ENCODE results near the gene ZBTB3. TPM values are rescaled to one million over a fixed set of nuclear protein-coding genes. Genes with fewer than 3 reads are reported as not detected.
"Not testable (repeated sequence)": the region's sequence is repeated elsewhere in the genome, so short reads cannot be mapped to it uniquely, and the experiment has no call there.

Gene ZBTB3
- total RNA-seq, 2 experiments from 2014 or later: 2.3 to 3.5 TPM

- no peaks in the 10 kb centered on the region for H3K27me3 ChIP-seq (ENCODE audit: control insufficient read depth in 1 of 2, insufficient read depth in 2 of 2, low read length in 2 of 2)
- no peak for ATAC-seq (ENCODE audit: poor library complexity)
- no peak overlapping the region for H3K27ac ChIP-seq (ENCODE audit: low read depth in 1 of 2, low read length in 2 of 2)
- TF ChIP-seq, protein P1, sequence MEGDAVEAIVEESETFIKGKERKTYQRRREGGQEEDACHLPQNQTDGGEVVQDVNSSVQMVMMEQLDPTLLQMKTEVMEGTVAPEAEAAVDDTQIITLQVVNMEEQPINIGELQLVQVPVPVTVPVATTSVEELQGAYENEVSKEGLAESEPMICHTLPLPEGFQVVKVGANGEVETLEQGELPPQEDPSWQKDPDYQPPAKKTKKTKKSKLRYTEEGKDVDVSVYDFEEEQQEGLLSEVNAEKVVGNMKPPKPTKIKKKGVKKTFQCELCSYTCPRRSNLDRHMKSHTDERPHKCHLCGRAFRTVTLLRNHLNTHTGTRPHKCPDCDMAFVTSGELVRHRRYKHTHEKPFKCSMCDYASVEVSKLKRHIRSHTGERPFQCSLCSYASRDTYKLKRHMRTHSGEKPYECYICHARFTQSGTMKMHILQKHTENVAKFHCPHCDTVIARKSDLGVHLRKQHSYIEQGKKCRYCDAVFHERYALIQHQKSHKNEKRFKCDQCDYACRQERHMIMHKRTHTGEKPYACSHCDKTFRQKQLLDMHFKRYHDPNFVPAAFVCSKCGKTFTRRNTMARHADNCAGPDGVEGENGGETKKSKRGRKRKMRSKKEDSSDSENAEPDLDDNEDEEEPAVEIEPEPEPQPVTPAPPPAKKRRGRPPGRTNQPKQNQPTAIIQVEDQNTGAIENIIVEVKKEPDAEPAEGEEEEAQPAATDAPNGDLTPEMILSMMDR (IDR thresholded peaks at IDR 0.05): no peak
- H3K36me3 Mint-ChIP-seq (ENCODE audit: low read depth): peaks cover 22% of the 10 kb centered on the region
- no peak overlapping the region for H3K4me3 ChIP-seq (ENCODE audit: low read length)
- H3K4me1 Mint-ChIP-seq (ENCODE audit: low read depth): peaks cover 37% of the 10 kb centered on the region
- POLR2A ChIA-PET: interaction anchor here (2.2 to 5.6 kb wide), 11 partner anchors 9 to 153 kb away, joined by 8 to 228 read pairs (median 37); partner anchors contain the start of genes C11orf98, CSKMT, HNRNPUL2 and POLR2G
- CTCF ChIA-PET: interaction anchor here (0.5 kb wide), 1 partner anchor 129 kb away, joined by 3 read pairs; no protein-coding TSS in a partner anchor
- H3K9me3 ChIP-seq (ENCODE audit: control insufficient read depth in 1 of 2, insufficient read depth in 1 of 2, low read length in 2 of 2): no peaks in the 10 kb centered on the region
- H3K27me3 Mint-ChIP-seq: no peaks in the 10 kb centered on the region
- DNase-seq: no peak
- H3K4me1 ChIP-seq (ENCODE audit: insufficient read depth, low read length): peaks cover 41% of the 10 kb centered on the region
- intact Hi-C loops (cut with DNase I, micrococcal nuclease): loop anchor here in 1 of 2 experiments (5.0 kb wide), 2 partner anchors 35 to 90 kb away; partner anchors contain the start of gene TMEM179B
- H3K4me3 Mint-ChIP-seq: peak overlapping the region; percentile 63
- H3K36me3 ChIP-seq (ENCODE audit: insufficient read depth, low read length): peaks cover 25% of the 10 kb centered on the region
- no peak overlapping the region for H3K27ac Mint-ChIP-seq
- no peaks in the 10 kb centered on the region for H3K9me3 Mint-ChIP-seq
These were observed 1.7 kb downstream of the ZBTB3 start for GRCh38 chr11:62752177-62752785.

- intact Hi-C loops (cut with DNase I, micrococcal nuclease): loop anchor here in 1 of 2 experiments (5.0 kb wide), 2 partner anchors 37 to 92 kb away; partner anchors contain the start of gene TMEM179B
- POLR2A ChIA-PET: interaction anchor here (1.0 to 5.6 kb wide), 5 partner anchors 12 to 82 kb away, joined by 3 to 32 read pairs (median 4); partner anchors contain the start of genes HNRNPUL2, POLR2G, STX5 and TTC9C
These were observed 4.0 kb downstream of the ZBTB3 start for GRCh38 chr11:62749931-62750330.

GRCh38 chr11:62747475-62748160, 6.3 kb downstream of the ZBTB3 start:
- peaks cover 23% of the 10 kb centered on the region for H3K4me1 ChIP-seq (ENCODE audit: insufficient read depth, low read length)
- Mint-ChIP-seq H3K36me3 (ENCODE audit: low read depth) (peaks cover 13% of the 10 kb centered on the region), H3K9me3 (no peaks in the 10 kb centered on the region), H3K27ac (no peak overlapping the region), H3K4me1 (ENCODE audit: low read depth) (peaks cover 19% of the 10 kb centered on the region), H3K4me3 (no peak overlapping the region), H3K27me3 (no peaks in the 10 kb centered on the region)
- no peaks in the 10 kb centered on the region for H3K27me3 ChIP-seq (ENCODE audit: control insufficient read depth in 1 of 2, insufficient read depth in 2 of 2, low read length in 2 of 2)
- peaks cover 20% of the 10 kb centered on the region for H3K36me3 ChIP-seq (ENCODE audit: insufficient read depth, low read length)
- TF ChIP-seq, protein P1 (IDR thresholded peaks at IDR 0.05): no peak
- DNase-seq (no peak), ATAC-seq (ENCODE audit: poor library complexity) (no peak)
- ChIA-PET CTCF (interaction anchor here (0.9 kb wide), 1 partner anchor 14 kb away, joined by 3 read pairs; no protein-coding TSS in a partner anchor), POLR2A (interaction anchor here (3.6 kb wide), 1 partner anchor 20 kb away, joined by 16 read pairs; the partner anchor contains the start of genes HNRNPUL2 and TTC9C)
- H3K4me3 ChIP-seq (ENCODE audit: low read length): no peak overlapping the region
- no peak overlapping the region for H3K27ac ChIP-seq (ENCODE audit: low read depth in 1 of 2, low read length in 2 of 2)
- intact Hi-C loops (cut with DNase I, micrococcal nuclease): no loop called here
- no peaks in the 10 kb centered on the region for H3K9me3 ChIP-seq (ENCODE audit: control insufficient read depth in 1 of 2, insufficient read depth in 1 of 2, low read length in 2 of 2)

More at GRCh38 chr11:62749931-62750330, 4.0 kb downstream of the ZBTB3 start:
- peaks cover 37% of the 10 kb centered on the region for H3K4me1 Mint-ChIP-seq (ENCODE audit: low read depth)
- H3K4me3 Mint-ChIP-seq; H3K9me3 ChIP-seq (ENCODE audit: control insufficient read depth in 1 of 2, insufficient read depth in 1 of 2, low read length in 2 of 2); H3K27ac ChIP-seq (ENCODE audit: low read depth in 1 of 2, low read length in 2 of 2); H3K9me3 Mint-ChIP-seq; H3K27ac Mint-ChIP-seq; H3K4me3 ChIP-seq (ENCODE audit: low read length); H3K27me3 Mint-ChIP-seq; ATAC-seq (ENCODE audit: poor library complexity); DNase-seq; H3K27me3 ChIP-seq (ENCODE audit: control insufficient read depth in 1 of 2, insufficient read depth in 2 of 2, low read length in 2 of 2): not testable (repeated sequence)
- Histone ChIP-seq H3K4me1 (ENCODE audit: insufficient read depth, low read length) (peaks cover 41% of the 10 kb centered on the region), H3K36me3 (ENCODE audit: insufficient read depth, low read length) (peaks cover 25% of the 10 kb centered on the region)
- peaks cover 22% of the 10 kb centered on the region for H3K36me3 Mint-ChIP-seq (ENCODE audit: low read depth)
- CTCF ChIA-PET: interaction anchor here (0.6 kb wide), 1 partner anchor 38 kb away, joined by 3 read pairs; no protein-coding TSS in a partner anchor

Measured in CD4-positive, alpha-beta T cell (primary cell).